Heart left ventricle (tissue), 13 donors: ENCODE results near the gene C14orf132.

Experiments
- CTCF ChIP-seq, 12 donors: fragments of 200-600 bp; sonication (generic) in 4 of 12; IDR thresholded peaks; one replicate each; pipeline versions ENCODE4 v1.5.0 to v1.8.0; 2018 to 2022; ENCODE audit warnings: antibody characterized with exemption in 12 of 12, mild to moderate bottlenecking in 5 of 12
- POLR2A ChIP-seq, 2 donors: fragments of 450-650 bp; IDR thresholded peaks; one replicate each; pipeline ENCODE4 v1.6.1; 2017; ENCODE audit warnings: antibody characterized with exemption in 2 of 2, mild to moderate bottlenecking in 2 of 2, moderate library complexity in 2 of 2
- donor health status: ischemic (EF 13 %, LVEDD 7.1; RV severe dilation, severe dysfunction).
- donor health status: DM: no; HTN: yes; CAD: no.
- donor health status: DM: no; HTN: no; CAD: no.
- donor health status: ischemic (EF 25% LVEDD 6.9; RV normal size, moderate dysfunction).
- donor health status: ischemic (EF 25% LVEDD 5.7; RV mildly dilated, moderate dysfunction).
- donor health status: ischemic (EF 35%, LVEDD 5.7; RV mildly dilated, moderate dysfunction).
- donor health status: nonischemic (EF 11% LVEDD 7.7; RV severe dilation, severe dysfunction).
- donor health status: DM: yes; HTN: yes; CAD: no.
- donor health status: PGD.
- donor health status: ischemic (EF 29% LVEDD 5.4; RV normal size, mild dysfunction).
- donor health status: nonischemic (EF 23%, LVEDD 6.1; RV moderate dilation, normal function).

- TF ChIP-seq CTCF (IDR thresholded peaks at IDR 0.05) (no peak), POLR2A (IDR thresholded peaks at IDR 0.05) (no peak)
Observed at GRCh38 chr14:96047101-96047500, 7.9 kb downstream of the C14orf132 start.
